ENCODE results near the gene ICE1.

ICE1 gene

DNA sequence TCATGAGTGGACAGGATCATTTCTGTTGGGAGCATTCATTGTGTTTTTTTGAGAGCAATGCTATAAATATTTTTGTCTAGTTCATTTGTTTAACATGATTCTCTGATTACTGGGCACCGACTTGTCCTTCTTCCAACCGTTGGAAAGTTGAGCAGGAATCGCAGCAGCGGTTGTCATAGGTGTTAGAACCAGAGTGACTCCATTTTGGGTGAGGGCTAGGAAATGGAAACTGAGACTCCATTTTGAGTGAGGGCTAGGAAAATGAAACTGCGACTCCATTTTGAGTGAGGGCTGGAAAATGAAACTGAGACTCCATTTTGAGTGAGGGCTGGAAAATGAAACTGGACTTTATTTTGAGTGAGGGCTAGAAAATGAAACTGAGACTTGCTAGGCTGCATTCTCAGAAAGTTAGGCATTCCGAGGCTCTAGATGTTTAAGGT, 100.6 kb downstream of the ICE1 start:
- no peaks in the 10 kb centered on the region for H3K27me3 ChIP-seq
- no peaks in the 10 kb centered on the region for H3K36me3 ChIP-seq
- TF ChIP-seq, protein P1, sequence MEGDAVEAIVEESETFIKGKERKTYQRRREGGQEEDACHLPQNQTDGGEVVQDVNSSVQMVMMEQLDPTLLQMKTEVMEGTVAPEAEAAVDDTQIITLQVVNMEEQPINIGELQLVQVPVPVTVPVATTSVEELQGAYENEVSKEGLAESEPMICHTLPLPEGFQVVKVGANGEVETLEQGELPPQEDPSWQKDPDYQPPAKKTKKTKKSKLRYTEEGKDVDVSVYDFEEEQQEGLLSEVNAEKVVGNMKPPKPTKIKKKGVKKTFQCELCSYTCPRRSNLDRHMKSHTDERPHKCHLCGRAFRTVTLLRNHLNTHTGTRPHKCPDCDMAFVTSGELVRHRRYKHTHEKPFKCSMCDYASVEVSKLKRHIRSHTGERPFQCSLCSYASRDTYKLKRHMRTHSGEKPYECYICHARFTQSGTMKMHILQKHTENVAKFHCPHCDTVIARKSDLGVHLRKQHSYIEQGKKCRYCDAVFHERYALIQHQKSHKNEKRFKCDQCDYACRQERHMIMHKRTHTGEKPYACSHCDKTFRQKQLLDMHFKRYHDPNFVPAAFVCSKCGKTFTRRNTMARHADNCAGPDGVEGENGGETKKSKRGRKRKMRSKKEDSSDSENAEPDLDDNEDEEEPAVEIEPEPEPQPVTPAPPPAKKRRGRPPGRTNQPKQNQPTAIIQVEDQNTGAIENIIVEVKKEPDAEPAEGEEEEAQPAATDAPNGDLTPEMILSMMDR (IDR thresholded peaks at IDR 0.05), result no peak
- H3K4me1 ChIP-seq (ENCODE audit: control insufficient read depth in 1 of 2, insufficient read depth in 1 of 2, low read depth in 1 of 2, low read length in 1 of 2), result no peaks in the 10 kb centered on the region
- no peak overlapping the region for H3K27ac ChIP-seq
- no peaks in the 10 kb centered on the region for H3K9me3 ChIP-seq
- no peak overlapping the region for H3K4me3 ChIP-seq (ENCODE audit: low read depth in 1 of 2, low read length in 1 of 2)

DNA sequence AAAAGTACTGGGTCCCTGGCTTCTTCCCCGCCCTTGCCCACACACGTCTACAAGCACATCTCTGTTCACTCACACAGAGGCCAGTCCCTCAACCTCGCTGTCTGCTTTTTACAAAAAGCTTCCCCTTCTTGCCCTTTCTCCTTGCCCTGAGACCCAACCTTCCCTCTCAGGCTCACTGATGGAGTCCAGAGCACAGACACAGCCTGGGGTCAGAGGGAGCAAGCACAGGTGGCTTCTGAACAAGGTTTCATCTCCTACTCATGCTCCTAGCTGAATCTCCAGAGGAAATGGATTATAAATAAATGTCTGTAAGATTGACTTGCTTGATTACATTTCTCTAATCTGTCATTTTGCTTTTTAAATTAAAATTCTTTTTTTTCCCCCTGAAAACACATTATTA, 101.8 kb downstream of the ICE1 start:
- Histone ChIP-seq H3K27me3 (no peaks in the 10 kb centered on the region), H3K4me1 (ENCODE audit: control insufficient read depth in 1 of 2, insufficient read depth in 1 of 2, low read depth in 1 of 2, low read length in 1 of 2) (no peaks in the 10 kb centered on the region), H3K4me3 (ENCODE audit: low read depth in 1 of 2, low read length in 1 of 2) (no peak overlapping the region), H3K9me3 (no peaks in the 10 kb centered on the region), H3K27ac (no peak overlapping the region), H3K36me3 (no peaks in the 10 kb centered on the region)
- TF ChIP-seq, protein P1 (IDR thresholded peaks at IDR 0.05), result no peak

DNA sequence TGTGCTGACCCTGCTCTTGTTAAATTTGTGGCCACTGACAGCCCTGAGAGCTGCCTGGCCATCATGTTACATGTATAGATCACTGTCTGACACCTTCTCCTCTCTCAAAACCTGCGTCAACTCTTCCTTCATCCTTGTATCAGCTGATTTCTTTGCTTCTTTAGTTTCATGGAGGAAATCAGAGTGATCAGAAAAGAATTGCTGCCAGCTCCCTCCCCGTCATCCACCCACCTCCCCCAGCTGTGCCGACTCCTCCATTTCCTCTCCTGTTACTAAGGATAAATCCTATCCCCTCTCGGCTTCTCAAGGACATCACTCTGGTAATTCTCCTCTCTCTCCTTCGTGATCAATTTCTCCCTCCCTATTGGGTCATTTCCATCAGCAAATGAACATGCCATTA, 108.9 kb downstream of the ICE1 start:
- H3K4me3 ChIP-seq (ENCODE audit: low read depth in 1 of 2, low read length in 1 of 2), result no peak overlapping the region
- H3K4me1 ChIP-seq (ENCODE audit: control insufficient read depth in 1 of 2, insufficient read depth in 1 of 2, low read depth in 1 of 2, low read length in 1 of 2), result no peaks in the 10 kb centered on the region
- H3K9me3 ChIP-seq, result no peaks in the 10 kb centered on the region
- no peaks in the 10 kb centered on the region for H3K27me3 ChIP-seq
- no peaks in the 10 kb centered on the region for H3K36me3 ChIP-seq
- H3K27ac ChIP-seq, result no peak overlapping the region
- TF ChIP-seq, protein P1 (IDR thresholded peaks at IDR 0.05), result no peak

DNA sequence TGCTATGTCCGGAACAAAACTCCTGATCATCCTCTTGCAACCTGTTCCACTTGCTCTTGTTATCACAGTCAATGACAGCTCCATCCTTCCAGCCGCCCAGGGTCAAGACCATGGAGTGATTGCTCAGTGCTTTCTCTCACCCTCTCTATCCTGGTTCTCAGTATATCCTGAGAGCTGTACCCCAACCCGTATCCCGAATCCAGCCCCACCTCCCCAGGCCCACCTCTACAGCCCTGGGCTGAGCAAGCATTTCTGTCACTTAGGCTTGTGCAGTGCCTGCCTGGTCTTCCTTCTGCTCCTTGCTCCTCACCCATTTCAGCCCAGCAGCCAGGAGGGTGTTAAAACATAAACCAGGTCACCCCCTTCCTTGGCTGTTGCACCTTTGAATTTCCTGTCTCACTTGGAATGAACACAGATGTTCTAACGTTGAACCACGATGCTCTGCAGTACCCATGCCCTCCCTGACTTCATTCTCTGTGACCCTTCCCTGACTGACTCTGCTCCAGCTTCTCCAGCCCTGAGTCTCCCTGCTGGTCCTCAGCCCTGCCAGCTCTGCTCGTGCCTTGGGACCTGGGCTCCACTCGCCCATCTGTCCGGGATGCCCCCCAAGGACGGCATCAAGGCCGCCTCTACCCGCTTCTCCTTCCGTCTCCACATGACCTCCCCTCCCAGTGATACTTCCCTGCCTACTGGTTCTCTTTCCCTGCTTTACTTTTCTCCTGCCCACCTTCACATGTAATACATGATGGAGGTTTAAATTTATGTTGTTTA, 110.0 kb downstream of the ICE1 start:
- Histone ChIP-seq H3K9me3 (no peaks in the 10 kb centered on the region), H3K27ac (no peak overlapping the region), H3K4me3 (ENCODE audit: low read depth in 1 of 2, low read length in 1 of 2) (no peak overlapping the region), H3K4me1 (ENCODE audit: control insufficient read depth in 1 of 2, insufficient read depth in 1 of 2, low read depth in 1 of 2, low read length in 1 of 2) (no peaks in the 10 kb centered on the region), H3K36me3 (no peaks in the 10 kb centered on the region), H3K27me3 (no peaks in the 10 kb centered on the region)
- TF ChIP-seq, protein P1 (IDR thresholded peaks at IDR 0.05), result no peak

DNA sequence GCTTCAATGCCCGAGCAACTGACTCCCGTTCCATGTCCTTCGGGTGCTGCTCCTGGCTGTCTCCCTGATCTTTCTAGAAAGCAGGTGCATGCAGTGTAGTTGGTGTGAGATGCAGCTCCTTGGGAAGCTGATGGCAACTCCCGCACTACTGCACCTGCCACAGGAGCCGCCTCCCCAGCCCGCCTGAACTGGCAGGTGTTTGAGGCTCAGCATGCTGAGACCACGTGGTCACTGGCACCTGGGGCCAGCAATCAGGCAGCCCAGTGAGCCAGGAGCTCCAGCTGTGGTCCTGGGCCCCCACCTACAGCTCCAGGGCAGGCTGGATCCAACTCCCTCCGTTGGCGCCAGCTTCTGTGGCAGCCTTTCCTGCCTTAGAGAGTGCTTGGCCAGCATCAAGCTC, 111.5 kb downstream of the ICE1 start:
- H3K27me3 ChIP-seq, result no peaks in the 10 kb centered on the region
- H3K36me3 ChIP-seq, result no peaks in the 10 kb centered on the region
- H3K4me3 ChIP-seq (ENCODE audit: low read depth in 1 of 2, low read length in 1 of 2), result no peak overlapping the region
- TF ChIP-seq, protein P1 (IDR thresholded peaks at IDR 0.05), result no peak
- no peaks in the 10 kb centered on the region for H3K9me3 ChIP-seq
- H3K27ac ChIP-seq, result no peak overlapping the region
- no peaks in the 10 kb centered on the region for H3K4me1 ChIP-seq (ENCODE audit: control insufficient read depth in 1 of 2, insufficient read depth in 1 of 2, low read depth in 1 of 2, low read length in 1 of 2)
